Fibroblast of mammary gland (primary cell): ENCODE data around the gene PLXND1.
A peak's percentile ranks its signal among the peaks of the same experiment; 100 is the strongest.

Experiments
- DNase-seq: peaks from one replicate; pipeline ENCODE4 v3.0.0-alpha.2; 2010; ENCODE audit warnings: low read depth
- H3K4me3 ChIP-seq: 2 replicates; pipeline ENCODE4 v1.5.1; 2011; ENCODE audit warnings: low read depth, mild to moderate bottlenecking, low read length, moderate library complexity; ENCODE audit not compliant: control insufficient read depth
- TF ChIP-seq, protein P1 (sequence below): conservative IDR thresholded peaks from 2 replicates; pipeline ENCODE4 v1.5.1; 2011; ENCODE audit warnings: low read depth, low read length, inconsistent platforms; ENCODE audit not compliant: control insufficient read depth, insufficient read depth

The PLXND1 gene

DNA sequence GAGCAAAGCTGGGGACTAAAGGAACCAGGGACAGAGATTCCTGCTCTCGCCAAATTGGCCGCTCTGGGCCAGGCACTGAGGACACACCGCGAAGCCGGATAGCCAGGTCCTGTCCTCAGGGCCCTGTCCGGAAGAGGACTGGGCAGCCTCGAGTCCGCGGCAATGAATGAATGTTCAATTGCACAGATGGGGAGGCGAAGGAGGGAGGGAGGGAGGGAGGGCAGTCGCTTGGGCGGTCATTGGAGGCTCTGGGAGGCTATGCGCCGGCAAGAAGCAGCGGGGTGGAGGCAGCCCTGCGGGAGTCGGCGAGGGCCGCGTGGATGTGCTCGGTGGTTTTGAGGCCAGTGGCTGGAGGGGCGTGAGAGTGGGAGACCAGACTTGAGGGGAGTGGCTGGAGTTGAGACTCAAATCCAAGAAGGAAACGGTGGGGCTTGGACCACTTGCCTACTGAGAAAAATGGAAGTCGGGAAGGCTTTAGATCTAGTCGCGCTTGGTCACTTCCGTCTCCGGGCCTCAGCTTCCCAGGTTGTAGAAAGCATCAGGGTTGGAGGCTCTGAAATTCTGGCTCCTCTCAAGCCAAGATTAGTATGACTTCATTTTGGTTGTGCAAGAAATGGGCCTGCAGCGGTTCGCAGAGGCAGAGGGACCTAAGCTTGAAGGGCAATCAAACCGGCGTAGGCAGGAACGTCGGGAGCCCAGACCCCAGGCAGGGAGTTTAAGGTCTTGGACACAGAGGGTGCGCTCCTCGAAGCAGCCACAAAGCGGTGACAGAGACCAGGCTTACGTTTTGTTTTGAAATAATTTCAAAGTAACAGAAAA is 21.1 kb upstream of the PLXND1 start:
- peak overlapping the region; percentile 26 for H3K4me3 ChIP-seq
- TF ChIP-seq, protein P1, sequence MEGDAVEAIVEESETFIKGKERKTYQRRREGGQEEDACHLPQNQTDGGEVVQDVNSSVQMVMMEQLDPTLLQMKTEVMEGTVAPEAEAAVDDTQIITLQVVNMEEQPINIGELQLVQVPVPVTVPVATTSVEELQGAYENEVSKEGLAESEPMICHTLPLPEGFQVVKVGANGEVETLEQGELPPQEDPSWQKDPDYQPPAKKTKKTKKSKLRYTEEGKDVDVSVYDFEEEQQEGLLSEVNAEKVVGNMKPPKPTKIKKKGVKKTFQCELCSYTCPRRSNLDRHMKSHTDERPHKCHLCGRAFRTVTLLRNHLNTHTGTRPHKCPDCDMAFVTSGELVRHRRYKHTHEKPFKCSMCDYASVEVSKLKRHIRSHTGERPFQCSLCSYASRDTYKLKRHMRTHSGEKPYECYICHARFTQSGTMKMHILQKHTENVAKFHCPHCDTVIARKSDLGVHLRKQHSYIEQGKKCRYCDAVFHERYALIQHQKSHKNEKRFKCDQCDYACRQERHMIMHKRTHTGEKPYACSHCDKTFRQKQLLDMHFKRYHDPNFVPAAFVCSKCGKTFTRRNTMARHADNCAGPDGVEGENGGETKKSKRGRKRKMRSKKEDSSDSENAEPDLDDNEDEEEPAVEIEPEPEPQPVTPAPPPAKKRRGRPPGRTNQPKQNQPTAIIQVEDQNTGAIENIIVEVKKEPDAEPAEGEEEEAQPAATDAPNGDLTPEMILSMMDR: peak; percentile 67
- peak; percentile 91 for DNase-seq

DNA sequence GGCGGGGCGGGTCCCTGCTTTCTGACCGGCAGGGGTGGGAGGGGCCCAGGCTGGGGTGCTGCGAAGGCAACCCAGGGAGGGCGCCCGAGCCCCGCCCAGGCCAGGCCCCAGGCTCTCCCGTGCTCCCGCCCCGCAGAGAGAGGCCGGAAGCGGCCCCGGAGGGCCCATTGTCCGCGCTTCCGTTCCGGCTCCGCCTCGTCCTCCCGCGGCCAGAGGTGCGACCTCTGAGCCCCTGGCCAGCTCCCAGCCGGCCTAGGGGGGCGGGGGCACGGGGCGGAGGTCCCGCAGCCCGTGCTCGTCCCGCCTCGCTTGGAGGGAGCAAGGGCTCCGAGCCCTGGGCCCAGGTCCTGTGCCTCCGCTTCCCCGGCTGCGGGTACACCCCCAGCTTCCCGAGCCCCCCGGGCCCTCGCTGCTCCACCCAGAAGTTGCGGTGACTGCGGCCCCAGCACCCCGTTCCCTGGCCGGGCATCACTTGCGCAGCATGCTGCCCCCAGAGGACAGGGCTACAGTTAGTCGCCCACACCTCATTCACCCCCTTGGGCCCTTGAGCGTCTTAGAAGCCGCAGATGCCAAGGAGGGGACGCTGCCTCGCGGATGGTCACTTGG is 20.4 kb upstream of the PLXND1 start:
- DNase-seq: peak; percentile 77
- peak overlapping the region; percentile 26 for H3K4me3 ChIP-seq
- TF ChIP-seq, protein P1: no peak

DNA sequence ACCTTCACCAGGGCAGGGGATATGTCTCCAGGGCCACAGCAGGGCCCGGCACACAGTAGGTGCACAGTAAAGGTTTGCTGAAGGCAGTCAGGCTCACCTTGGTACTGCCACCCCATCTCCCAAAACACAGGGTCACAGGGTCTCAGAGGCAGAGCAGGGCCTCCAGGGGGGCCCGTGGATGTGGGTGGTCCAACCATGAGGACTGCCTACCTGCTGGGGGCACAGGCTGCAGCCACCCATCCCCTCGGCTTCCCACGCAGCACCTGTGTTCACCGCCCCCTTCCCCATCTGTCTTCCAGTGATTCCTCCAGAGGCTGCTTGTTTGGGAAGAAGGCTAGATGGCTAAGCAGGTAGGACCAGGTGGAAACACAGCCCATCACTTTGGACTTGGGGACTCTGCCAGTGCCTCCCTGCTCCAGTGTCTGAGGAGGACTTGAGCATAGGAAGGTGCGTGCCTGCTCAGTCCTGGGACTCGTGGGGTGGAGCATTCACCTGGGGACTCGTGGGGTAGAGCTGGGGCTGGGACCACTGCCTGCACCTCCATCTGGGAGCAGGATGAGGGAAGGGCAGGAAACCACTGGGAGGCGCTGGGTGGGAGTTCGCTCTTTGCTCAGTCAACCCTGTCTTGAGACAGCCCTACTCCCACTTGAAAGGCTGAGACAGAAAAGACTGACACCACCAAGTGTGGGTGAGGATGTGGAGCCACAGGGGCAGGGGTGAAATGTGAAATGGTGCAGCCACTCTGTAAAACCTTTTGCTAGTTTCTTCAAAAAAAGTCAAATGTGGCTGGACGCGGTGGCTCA is 18.8 kb upstream of the PLXND1 start:
- TF ChIP-seq, protein P1: peak; percentile 19
- H3K4me3 ChIP-seq: no peak overlapping the region
- no peak for DNase-seq

DNA sequence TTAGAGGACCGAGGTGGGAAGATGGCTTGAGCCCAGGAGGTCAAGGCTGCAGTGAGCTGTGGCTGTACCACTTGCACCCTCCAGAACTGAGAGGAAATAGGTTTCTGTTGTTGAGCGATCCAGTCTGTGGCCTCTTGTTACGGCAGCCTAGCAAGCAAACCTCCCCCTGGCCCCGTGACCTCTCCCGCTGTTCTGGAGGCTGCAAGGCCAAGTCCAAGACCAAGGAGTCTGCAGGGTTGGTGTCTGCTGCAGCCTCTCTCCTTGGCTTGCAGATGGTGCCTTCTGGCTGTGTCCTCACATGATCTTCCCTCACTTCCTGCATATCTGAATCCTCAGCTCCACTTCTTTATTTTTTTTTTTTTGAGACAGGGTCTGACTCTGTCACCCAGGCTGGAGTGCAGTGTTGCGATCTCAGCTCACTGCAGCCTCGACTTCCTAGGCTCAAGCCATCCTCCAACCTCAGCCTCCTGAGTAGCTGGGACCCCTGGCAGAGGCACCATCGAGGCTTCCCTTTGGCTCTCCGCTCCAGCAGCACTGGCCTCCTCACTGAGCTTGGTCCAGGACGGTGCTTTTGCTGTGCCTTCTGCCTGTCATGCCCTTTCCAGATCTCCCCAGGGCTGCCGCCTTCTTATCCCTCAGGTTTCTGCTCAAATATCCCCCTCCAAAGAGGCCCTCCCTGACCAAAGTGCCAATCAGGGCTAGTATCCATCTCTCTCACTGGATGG is 18.0 kb upstream of the PLXND1 start:
- no peak for DNase-seq
- TF ChIP-seq, protein P1: no peak
- H3K4me3 ChIP-seq: no peak overlapping the region

DNA sequence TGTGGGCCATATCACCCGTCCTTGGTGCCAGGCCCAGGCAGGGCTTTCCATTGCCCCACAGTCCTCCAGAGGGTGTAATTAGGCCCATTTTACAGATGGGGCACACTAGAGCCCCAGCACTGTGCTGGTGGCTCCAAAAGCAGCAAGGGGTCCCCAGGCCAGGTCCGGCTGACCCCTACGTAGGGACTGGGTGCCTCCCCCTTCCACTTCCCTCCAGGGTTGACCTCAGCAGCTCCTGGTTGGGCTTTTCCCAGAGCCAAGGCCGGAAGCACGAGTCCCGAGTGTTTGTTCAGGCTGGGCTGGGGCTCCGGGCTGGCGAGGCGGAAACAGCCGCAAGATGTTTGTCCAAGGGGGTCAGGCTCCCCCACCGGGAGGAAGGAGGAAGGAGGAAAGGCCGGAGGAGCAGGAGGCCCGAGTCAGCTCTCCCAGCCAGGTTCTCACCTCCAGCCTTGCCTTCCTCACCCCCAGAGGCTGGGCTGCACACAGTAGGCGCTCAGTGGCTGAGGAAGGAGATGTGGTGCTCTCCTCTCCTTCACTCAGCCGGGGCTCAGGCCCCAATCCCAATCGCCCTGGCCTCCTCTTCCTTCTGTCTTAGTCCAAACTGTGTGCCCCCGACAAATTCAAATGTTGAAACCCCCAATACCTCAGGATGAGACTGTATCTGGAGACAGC is 17.1 kb upstream of the PLXND1 start:
- DNase-seq: no peak
- TF ChIP-seq, protein P1: no peak
- H3K4me3 ChIP-seq: no peak overlapping the region

DNA sequence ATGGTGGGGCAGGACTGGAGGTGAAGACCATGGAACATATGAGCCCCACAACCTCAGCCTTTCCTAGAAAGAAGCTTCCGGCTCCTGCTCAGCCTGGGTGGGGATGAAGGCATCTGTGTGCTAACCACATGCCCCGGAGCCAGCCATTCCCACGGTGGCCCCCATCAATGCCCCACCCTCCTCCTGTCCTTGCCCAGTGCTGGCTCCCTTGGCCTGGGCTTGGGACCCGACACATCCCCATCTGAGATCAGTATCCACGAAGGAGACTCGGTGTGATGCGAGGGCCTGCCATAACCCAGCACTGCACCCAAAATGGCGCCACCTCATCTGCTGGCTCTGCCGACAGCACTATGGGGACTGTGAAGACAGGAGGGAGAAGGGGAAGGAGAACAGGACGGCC is 16.5 kb upstream of the PLXND1 start:
- H3K4me3 ChIP-seq: no peak overlapping the region
- TF ChIP-seq, protein P1: no peak
- no peak for DNase-seq
